Calu3 (cell line): ENCODE measurements around the gene SORBS1. TPM values are rescaled to one million over a fixed set of nuclear protein-coding genes. Genes with fewer than 3 reads are reported as not detected.

ENCODE experiments used
- BruUV-seq: library from RNA; stranded (reverse); fragments of 400-500 nt; replicated peaks from 2 replicates; lab custom pipeline; 2021; lab: Mats Ljungman, UMichigan
- CTCF ChIA-PET: fragments of 300-600 bp; sonication (Branson Sonifier 250); formaldehyde crosslinking; loops from one replicate; lab custom pipeline; 2022; ENCODE audit warnings: antibody characterized with exemption; lab: Charles Lee
- DNase-seq: peaks from one replicate; pipeline ENCODE4 v3.0.0; 2022
- H3K27ac Mint-ChIP-seq: one replicate; pipeline ENCODE4 v1.8.0; 2022; ENCODE audit warnings: mixed read lengths; ENCODE audit not compliant: unreplicated experiment
- H3K27me3 Mint-ChIP-seq: one replicate; pipeline ENCODE4 v1.8.0; 2022; ENCODE audit warnings: mixed read lengths; ENCODE audit not compliant: unreplicated experiment
- H3K36me3 Mint-ChIP-seq: one replicate; pipeline ENCODE4 v1.8.0; 2022; ENCODE audit warnings: mild to moderate bottlenecking, moderate library complexity, mixed read lengths; ENCODE audit not compliant: insufficient read depth, unreplicated experiment
- H3K4me1 Mint-ChIP-seq: one replicate; pipeline ENCODE4 v1.8.0; 2022; ENCODE audit warnings: mild to moderate bottlenecking, low read depth, mixed read lengths; ENCODE audit not compliant: unreplicated experiment
- H3K4me3 Mint-ChIP-seq: one replicate; pipeline ENCODE4 v1.8.0; 2022; ENCODE audit warnings: mild to moderate bottlenecking, low read depth, moderate library complexity, mixed read lengths; ENCODE audit not compliant: unreplicated experiment
- H3K9me3 Mint-ChIP-seq: one replicate; pipeline ENCODE4 v1.8.0; 2022; ENCODE audit warnings: low read depth, mixed read lengths; ENCODE audit not compliant: unreplicated experiment
- intact Hi-C: fragments of 100-400 bp; cut with micrococcal nuclease; formaldehyde crosslinking; loops from one replicate; pipeline ENCODE4 v1.10.0; 2022; ENCODE audit not compliant: unreplicated experiment
- total RNA-seq: library from RNA; stranded (reverse); gene quantifications from 2 replicates; pipeline ENCODE4 v1.2.3, GENCODE V29; 2022
- TF ChIP-seq, protein P1 (sequence below): fragments of 200-600 bp; IDR thresholded peaks from one replicate; pipeline ENCODE4 v1.8.0; 2022; ENCODE audit warnings: antibody characterized with exemption; ENCODE audit not compliant: unreplicated experiment

Gene SORBS1
- total RNA-seq, 1 experiment from 2014 or later, result 2.8 TPM

DNA sequence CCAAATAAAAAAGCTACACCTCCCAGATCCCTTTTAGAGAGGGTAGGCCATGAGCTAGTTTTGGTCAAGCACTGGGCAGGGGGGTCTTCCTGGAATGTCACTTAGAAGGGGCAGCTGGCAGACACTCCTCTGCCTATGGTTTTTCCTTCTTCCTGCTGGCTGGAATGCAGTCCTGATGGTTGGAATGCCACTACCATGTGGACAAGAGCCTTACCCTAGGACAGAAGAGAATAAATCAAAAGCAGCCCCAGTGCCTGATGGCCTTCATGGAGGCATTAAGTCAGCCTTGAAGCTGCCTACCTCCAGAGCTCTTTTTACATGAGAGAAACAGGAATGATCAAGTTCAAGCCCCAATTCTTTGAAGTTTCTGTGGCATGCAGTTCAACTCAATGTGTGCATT, 43.5 kb upstream of the SORBS1 start:
- TF ChIP-seq, protein P1, sequence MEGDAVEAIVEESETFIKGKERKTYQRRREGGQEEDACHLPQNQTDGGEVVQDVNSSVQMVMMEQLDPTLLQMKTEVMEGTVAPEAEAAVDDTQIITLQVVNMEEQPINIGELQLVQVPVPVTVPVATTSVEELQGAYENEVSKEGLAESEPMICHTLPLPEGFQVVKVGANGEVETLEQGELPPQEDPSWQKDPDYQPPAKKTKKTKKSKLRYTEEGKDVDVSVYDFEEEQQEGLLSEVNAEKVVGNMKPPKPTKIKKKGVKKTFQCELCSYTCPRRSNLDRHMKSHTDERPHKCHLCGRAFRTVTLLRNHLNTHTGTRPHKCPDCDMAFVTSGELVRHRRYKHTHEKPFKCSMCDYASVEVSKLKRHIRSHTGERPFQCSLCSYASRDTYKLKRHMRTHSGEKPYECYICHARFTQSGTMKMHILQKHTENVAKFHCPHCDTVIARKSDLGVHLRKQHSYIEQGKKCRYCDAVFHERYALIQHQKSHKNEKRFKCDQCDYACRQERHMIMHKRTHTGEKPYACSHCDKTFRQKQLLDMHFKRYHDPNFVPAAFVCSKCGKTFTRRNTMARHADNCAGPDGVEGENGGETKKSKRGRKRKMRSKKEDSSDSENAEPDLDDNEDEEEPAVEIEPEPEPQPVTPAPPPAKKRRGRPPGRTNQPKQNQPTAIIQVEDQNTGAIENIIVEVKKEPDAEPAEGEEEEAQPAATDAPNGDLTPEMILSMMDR, result no peak
- Mint-ChIP-seq H3K27me3 (no peaks in the 10 kb centered on the region), H3K4me1 (no peaks in the 10 kb centered on the region), H3K9me3 (no peaks in the 10 kb centered on the region), H3K4me3 (no peak overlapping the region), H3K27ac (no peak overlapping the region), H3K36me3 (peaks cover 16% of the 10 kb centered on the region)
- DNase-seq, result no peak
- intact Hi-C loops, result no loop called here
- no TSS peak for BruUV-seq
- CTCF ChIA-PET, result interaction anchor here (0.6 kb wide), 1 partner anchor 196 kb away, joined by 12 read pairs; no protein-coding TSS in a partner anchor

DNA sequence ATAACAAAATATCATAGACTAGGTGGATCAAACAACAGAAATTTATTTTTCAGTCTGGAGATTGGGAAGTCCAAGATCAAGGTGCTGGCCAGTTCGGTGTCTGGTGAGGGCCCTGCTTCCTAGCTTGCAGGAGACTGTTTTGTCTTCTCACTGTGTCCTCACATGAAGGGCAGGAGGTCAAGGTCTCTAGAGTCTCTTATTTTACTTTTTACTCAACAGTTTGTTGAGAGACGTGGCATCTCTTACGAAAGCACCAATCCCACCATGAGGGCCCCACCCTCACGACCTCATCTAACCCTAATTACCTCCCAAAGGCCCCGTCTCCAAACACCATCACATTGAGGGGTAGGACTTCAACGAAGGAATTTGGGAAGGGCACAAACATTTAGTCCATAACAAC, 41.2 kb upstream of the SORBS1 start:
- TF ChIP-seq, protein P1, result no peak
- H3K27ac Mint-ChIP-seq, result no peak overlapping the region
- DNase-seq, result no peak
- CTCF ChIA-PET, result interaction anchor here (1.4 kb wide), 1 partner anchor 227 kb away, joined by 13 read pairs; no protein-coding TSS in a partner anchor
- peaks cover 13% of the 10 kb centered on the region for H3K36me3 Mint-ChIP-seq
- H3K27me3 Mint-ChIP-seq, result peaks cover 6% of the 10 kb centered on the region
- H3K4me1 Mint-ChIP-seq, result no peaks in the 10 kb centered on the region
- intact Hi-C loops, result no loop called here
- H3K9me3 Mint-ChIP-seq, result no peaks in the 10 kb centered on the region
- no TSS peak for BruUV-seq
- H3K4me3 Mint-ChIP-seq, result no peak overlapping the region

DNA sequence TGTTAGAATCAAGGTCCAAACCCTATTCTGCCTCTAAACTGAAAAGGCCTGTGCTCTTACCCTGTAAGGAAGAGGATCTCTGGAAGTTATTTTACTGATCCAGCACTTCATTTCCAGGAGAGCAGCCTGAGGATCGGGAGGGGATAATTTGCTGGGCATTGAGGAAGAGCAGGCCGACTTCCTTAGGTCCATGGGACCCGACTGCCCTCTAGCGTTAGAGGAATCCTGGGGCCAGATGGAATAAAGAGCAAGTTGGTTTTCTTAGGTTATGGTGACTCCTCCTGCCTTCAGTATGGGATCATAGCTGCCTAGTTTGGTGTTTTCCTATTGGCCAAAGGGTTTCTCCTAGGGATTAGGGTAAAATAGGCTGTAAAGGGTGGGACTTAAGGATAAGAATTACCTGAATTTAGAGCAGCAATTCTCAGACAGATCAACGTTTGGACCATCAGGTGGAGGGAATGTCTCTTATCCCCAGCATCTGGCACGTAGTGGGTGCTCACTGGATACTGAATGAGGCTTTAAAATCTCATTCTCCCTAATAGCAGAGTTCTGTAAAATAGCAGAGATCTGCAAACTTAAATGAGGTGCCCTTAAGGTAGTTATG, 40.0 kb upstream of the SORBS1 start:
- TF ChIP-seq, protein P1, result peak; percentile 73
- peaks cover 18% of the 10 kb centered on the region for H3K27me3 Mint-ChIP-seq

DNA sequence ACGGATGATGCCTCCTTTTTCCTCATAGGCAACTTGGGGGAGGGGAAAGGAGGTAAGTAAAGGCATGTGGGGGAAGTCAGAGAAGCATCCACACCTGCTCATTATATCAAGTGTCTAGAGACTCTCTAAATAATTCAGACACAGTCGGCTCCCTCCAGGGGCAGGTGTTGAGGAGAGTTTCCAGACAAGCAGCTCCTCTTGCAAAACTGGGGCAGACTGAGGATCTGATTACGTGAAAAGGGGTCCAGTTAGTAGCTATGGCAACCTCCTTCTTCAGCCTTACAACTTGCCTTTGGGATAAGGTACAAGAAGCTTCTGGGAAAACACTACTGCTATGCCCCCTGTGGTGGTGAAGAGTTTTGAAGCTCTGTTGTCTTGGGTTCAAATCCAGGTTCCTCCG, 39.0 kb upstream of the SORBS1 start:
- intact Hi-C loops, result no loop called here
- Mint-ChIP-seq H3K9me3 (peaks cover 3% of the 10 kb centered on the region), H3K4me1 (no peaks in the 10 kb centered on the region), H3K27me3 (peaks cover 20% of the 10 kb centered on the region), H3K4me3 (no peak overlapping the region), H3K27ac (no peak overlapping the region), H3K36me3 (no peaks in the 10 kb centered on the region)
- TF ChIP-seq, protein P1, result no peak
- no peak for DNase-seq
- no TSS peak for BruUV-seq
- CTCF ChIA-PET, result interaction anchor here (0.9 to 1.3 kb wide), 2 partner anchors 168 to 225 kb away, joined by 3 to 4 read pairs; no protein-coding TSS in a partner anchor

More for the DNA sequence above, 40.0 kb upstream of the SORBS1 start:
- intact Hi-C loops, result loop anchor here (1.0 kb wide), 2 partner anchors 171 to 227 kb away; no protein-coding TSS in a partner anchor
- BruUV-seq, result no TSS peak
- CTCF ChIA-PET, result interaction anchor here (0.6 to 1.4 kb wide), 3 partner anchors 171 to 226 kb away, joined by 4 to 13 read pairs (median 7); no protein-coding TSS in a partner anchor
- H3K4me1 Mint-ChIP-seq, result no peaks in the 10 kb centered on the region
- peak; percentile 73 for DNase-seq
- H3K27ac Mint-ChIP-seq, result no peak overlapping the region
- no peak overlapping the region for H3K4me3 Mint-ChIP-seq
- H3K9me3 Mint-ChIP-seq, result peaks cover 3% of the 10 kb centered on the region
- H3K36me3 Mint-ChIP-seq, result peaks cover 5% of the 10 kb centered on the region
